Measurements from ENCODE around the gene PTPRR.

Gene PTPRR

DNA sequence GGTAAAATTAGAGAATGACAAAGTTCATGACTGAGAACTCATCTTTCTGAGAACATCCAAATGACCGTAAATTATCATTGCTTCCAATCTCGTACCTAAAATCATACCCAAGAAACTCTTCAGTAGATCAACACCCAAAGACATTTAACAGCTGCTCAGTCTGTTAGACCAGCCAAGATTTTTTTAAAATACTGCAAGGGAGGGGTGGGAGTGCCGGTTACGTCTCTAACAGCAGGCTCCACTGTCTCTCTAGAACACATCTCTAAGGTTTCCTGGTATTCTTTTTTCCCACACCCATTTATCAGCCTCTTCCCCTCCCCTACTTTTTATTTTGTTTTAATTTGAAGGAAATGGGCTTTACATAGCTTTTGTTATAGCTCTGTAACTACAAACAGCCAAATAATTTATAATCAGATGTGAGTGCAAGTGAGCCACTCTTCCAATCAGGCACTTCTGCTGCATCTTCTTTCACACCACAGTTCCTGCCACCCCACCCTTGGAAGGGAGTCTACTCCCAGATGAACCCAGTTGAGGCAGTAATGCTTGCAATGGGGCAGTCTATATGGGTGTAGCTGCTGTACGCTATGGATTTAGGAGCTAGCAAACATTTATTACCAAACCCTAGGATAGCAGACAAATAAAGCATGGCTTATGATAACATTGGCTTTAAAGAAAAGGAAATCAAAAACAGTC lies 305.2 kb downstream of the PTPRR start:
- H2AFZ ChIP-seq (ENCODE audit: low read depth, low read length, severe bottlenecking), result no peak overlapping the region
- no peaks in the 10 kb centered on the region for H3K9me2 ChIP-seq (replicated peaks; ENCODE audit: insufficient read depth, low read length)
- no peaks in the 10 kb centered on the region for H3K79me2 ChIP-seq (ENCODE audit: insufficient read depth, low read length)
- H4K20me1 ChIP-seq (ENCODE audit: low read depth, low read length), result no peaks in the 10 kb centered on the region
- no peak overlapping the region for H3K4me2 ChIP-seq (ENCODE audit: low read depth, low read length, poor library complexity, severe bottlenecking)
- TF ChIP-seq, protein P1, sequence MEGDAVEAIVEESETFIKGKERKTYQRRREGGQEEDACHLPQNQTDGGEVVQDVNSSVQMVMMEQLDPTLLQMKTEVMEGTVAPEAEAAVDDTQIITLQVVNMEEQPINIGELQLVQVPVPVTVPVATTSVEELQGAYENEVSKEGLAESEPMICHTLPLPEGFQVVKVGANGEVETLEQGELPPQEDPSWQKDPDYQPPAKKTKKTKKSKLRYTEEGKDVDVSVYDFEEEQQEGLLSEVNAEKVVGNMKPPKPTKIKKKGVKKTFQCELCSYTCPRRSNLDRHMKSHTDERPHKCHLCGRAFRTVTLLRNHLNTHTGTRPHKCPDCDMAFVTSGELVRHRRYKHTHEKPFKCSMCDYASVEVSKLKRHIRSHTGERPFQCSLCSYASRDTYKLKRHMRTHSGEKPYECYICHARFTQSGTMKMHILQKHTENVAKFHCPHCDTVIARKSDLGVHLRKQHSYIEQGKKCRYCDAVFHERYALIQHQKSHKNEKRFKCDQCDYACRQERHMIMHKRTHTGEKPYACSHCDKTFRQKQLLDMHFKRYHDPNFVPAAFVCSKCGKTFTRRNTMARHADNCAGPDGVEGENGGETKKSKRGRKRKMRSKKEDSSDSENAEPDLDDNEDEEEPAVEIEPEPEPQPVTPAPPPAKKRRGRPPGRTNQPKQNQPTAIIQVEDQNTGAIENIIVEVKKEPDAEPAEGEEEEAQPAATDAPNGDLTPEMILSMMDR (IDR thresholded peaks at IDR 0.05; ENCODE audit: insufficient read depth, low read length, poor library complexity, severe bottlenecking), result no peak
- no peak for TF ChIP-seq EZH2phosphoT487 (conservative IDR thresholded peaks at IDR 0.05; ENCODE audit: low read length)
- H3F3A ChIP-seq (ENCODE audit: insufficient read depth), result no peaks in the 10 kb centered on the region
- no peak overlapping the region for H3K9ac ChIP-seq (ENCODE audit: low read length)
- no peaks in the 10 kb centered on the region for H3K36me3 ChIP-seq (ENCODE audit: low read length)
- no peak overlapping the region for H3K4me3 ChIP-seq (ENCODE audit: insufficient read depth, low read length, poor library complexity, severe bottlenecking)
- no peak overlapping the region for H3K27ac ChIP-seq (ENCODE audit: low read depth, low read length)
- H3K9me3 ChIP-seq (ENCODE audit: insufficient read depth, low read length), result no peaks in the 10 kb centered on the region
- H3K27me3 ChIP-seq (ENCODE audit: low read length), result no peaks in the 10 kb centered on the region

DNA sequence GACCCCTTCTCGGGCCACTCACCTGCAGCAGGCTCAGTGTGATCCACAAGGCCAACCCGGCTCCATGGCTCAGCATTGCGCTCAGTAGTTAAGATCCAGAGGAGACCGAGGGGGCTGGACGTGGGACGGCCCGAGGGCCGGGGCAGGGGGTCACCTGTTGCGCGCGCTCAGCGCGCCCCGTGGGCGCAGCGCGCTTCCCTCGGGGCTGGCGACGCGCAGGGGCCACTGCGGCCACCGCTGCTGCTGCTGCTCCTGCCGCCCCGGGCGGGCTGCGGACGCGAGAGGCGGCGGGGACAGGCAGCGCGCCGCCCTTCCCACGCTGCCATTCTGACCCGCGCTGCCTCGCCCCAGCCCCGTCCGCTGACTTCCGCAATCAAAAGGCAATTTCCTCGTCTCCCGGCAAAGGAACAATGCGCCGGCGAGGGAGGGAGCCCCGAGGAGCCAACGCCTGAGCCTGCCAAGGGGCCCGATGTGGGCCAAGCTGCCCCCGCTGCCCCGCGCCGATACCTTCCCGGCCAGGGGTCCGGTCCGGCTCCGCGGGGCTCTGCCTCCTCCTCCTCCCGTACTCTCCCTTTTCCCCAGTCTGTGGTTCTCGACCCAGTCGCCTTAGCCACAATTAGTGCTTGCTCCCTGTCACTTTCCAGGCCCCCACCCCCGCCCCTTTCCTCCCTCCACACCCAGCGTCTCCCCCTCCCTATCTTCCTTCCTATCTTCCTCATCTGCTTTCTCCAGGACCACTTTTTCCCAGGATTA lies 310.6 kb downstream of the PTPRR start:
- H3K9me3 ChIP-seq (ENCODE audit: insufficient read depth, low read length), result no peaks in the 10 kb centered on the region
- no peaks in the 10 kb centered on the region for H3K79me2 ChIP-seq (ENCODE audit: insufficient read depth, low read length)
- H3K27ac ChIP-seq (ENCODE audit: low read depth, low read length), result no peak overlapping the region
- no peak overlapping the region for H2AFZ ChIP-seq (ENCODE audit: low read depth, low read length, severe bottlenecking)
- H3K4me3 ChIP-seq (ENCODE audit: insufficient read depth, low read length, poor library complexity, severe bottlenecking), result no peak overlapping the region
- H3K36me3 ChIP-seq (ENCODE audit: low read length), result no peaks in the 10 kb centered on the region
- no peak for TF ChIP-seq EZH2phosphoT487 (conservative IDR thresholded peaks at IDR 0.05; ENCODE audit: low read length)
- TF ChIP-seq, protein P1 (IDR thresholded peaks at IDR 0.05; ENCODE audit: insufficient read depth, low read length, poor library complexity, severe bottlenecking), result no peak
- H3F3A ChIP-seq (ENCODE audit: insufficient read depth), result no peaks in the 10 kb centered on the region
- H4K20me1 ChIP-seq (ENCODE audit: low read depth, low read length), result no peaks in the 10 kb centered on the region
- no peaks in the 10 kb centered on the region for H3K9me2 ChIP-seq (replicated peaks; ENCODE audit: insufficient read depth, low read length)
- no peak overlapping the region for H3K4me2 ChIP-seq (ENCODE audit: low read depth, low read length, poor library complexity, severe bottlenecking)
- no peaks in the 10 kb centered on the region for H3K27me3 ChIP-seq (ENCODE audit: low read length)
- no peak overlapping the region for H3K9ac ChIP-seq (ENCODE audit: low read length)

DNA sequence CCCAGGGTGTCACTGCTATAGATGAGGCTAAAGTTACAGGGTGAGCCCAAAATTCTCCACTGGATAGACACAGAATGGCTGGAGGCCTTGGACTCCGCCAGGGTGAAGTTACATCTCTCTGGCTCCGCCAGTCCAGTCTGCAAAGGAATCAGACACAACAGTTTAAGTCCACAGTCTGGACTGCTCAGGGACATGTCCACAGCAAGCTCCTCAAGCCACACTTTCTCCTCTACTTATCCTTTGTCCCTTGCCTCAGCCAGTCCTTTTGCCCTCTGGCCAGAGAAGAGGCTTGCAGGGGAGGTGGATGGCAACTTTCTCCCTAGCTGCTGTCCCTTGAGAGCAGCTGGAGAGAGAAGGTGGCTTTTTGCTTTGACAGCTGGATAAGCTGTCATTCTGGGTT lies 311.3 kb downstream of the PTPRR start:
- Histone ChIP-seq H3F3A (ENCODE audit: insufficient read depth) (no peaks in the 10 kb centered on the region), H3K9me3 (ENCODE audit: insufficient read depth, low read length) (no peaks in the 10 kb centered on the region), H2AFZ (ENCODE audit: low read depth, low read length, severe bottlenecking) (no peak overlapping the region), H3K9me2 (replicated peaks; ENCODE audit: insufficient read depth, low read length) (no peaks in the 10 kb centered on the region), H3K9ac (ENCODE audit: low read length) (no peak overlapping the region), H3K36me3 (ENCODE audit: low read length) (no peaks in the 10 kb centered on the region), H3K4me3 (ENCODE audit: insufficient read depth, low read length, poor library complexity, severe bottlenecking) (no peak overlapping the region), H3K27me3 (ENCODE audit: low read length) (no peaks in the 10 kb centered on the region), H3K27ac (ENCODE audit: low read depth, low read length) (no peak overlapping the region), H4K20me1 (ENCODE audit: low read depth, low read length) (no peaks in the 10 kb centered on the region), H3K4me2 (ENCODE audit: low read depth, low read length, poor library complexity, severe bottlenecking) (no peak overlapping the region), H3K79me2 (ENCODE audit: insufficient read depth, low read length) (no peaks in the 10 kb centered on the region)
- TF ChIP-seq EZH2phosphoT487 (conservative IDR thresholded peaks at IDR 0.05; ENCODE audit: low read length), result no peak
- TF ChIP-seq, protein P1 (IDR thresholded peaks at IDR 0.05; ENCODE audit: insufficient read depth, low read length, poor library complexity, severe bottlenecking), result no peak

Data from SU-DHL-6 (cell line).